ENCODE data around the gene SCYGR4. TPM values are rescaled to one million over a fixed set of nuclear protein-coding genes. Genes with fewer than 3 reads are reported as not detected.

SCYGR4 gene
- total RNA-seq, 3 donors from 2014 or later, result not detected

DNA sequence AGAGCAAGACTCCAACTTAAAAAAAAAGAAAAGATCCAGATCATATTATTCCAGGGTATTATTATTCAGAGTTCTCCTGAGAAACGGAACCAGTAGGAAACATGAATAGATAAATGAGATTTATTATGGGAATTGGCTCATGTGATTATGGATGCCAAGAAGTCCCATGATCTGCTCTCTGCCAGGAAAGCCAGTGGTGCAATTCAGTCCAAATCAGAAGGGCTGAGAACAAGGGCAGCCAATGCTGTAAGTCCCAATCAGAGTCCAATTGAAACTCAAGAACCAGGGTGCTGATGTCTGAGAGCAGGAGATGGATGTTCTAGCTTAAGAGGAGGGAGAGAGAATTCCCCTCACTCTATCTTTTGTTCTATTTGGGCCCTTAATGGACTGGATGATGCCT, 10.8 kb upstream of the SCYGR4 start:
- Histone ChIP-seq H3K4me3 (no peak overlapping the region), H3K4me1 (ENCODE audit: low read depth) (peaks cover 8% of the 10 kb centered on the region), H3K9me3 (no peaks in the 10 kb centered on the region), H3K36me3 (ENCODE audit: low read depth) (no peaks in the 10 kb centered on the region)
- TF ChIP-seq, protein P1, sequence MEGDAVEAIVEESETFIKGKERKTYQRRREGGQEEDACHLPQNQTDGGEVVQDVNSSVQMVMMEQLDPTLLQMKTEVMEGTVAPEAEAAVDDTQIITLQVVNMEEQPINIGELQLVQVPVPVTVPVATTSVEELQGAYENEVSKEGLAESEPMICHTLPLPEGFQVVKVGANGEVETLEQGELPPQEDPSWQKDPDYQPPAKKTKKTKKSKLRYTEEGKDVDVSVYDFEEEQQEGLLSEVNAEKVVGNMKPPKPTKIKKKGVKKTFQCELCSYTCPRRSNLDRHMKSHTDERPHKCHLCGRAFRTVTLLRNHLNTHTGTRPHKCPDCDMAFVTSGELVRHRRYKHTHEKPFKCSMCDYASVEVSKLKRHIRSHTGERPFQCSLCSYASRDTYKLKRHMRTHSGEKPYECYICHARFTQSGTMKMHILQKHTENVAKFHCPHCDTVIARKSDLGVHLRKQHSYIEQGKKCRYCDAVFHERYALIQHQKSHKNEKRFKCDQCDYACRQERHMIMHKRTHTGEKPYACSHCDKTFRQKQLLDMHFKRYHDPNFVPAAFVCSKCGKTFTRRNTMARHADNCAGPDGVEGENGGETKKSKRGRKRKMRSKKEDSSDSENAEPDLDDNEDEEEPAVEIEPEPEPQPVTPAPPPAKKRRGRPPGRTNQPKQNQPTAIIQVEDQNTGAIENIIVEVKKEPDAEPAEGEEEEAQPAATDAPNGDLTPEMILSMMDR (IDR thresholded peaks at IDR 0.05), result no peak
- intact Hi-C loops (cut with DNase I, micrococcal nuclease), result no loop called here
- DNase-seq (no peak), ATAC-seq (no peak)

GRCh38 chr2:227607941-227608340, 9.4 kb upstream of the SCYGR4 start:
- TF ChIP-seq, protein P1 (IDR thresholded peaks at IDR 0.05), result no peak
- DNase-seq (no peak), ATAC-seq (no peak)
- intact Hi-C loops (cut with DNase I, micrococcal nuclease), result no loop called here
- Histone ChIP-seq H3K4me1 (ENCODE audit: low read depth) (peaks cover under 1% of the 10 kb centered on the region), H3K9me3 (no peaks in the 10 kb centered on the region), H3K36me3 (ENCODE audit: low read depth) (no peaks in the 10 kb centered on the region), H3K4me3 (no peak overlapping the region)

DNA sequence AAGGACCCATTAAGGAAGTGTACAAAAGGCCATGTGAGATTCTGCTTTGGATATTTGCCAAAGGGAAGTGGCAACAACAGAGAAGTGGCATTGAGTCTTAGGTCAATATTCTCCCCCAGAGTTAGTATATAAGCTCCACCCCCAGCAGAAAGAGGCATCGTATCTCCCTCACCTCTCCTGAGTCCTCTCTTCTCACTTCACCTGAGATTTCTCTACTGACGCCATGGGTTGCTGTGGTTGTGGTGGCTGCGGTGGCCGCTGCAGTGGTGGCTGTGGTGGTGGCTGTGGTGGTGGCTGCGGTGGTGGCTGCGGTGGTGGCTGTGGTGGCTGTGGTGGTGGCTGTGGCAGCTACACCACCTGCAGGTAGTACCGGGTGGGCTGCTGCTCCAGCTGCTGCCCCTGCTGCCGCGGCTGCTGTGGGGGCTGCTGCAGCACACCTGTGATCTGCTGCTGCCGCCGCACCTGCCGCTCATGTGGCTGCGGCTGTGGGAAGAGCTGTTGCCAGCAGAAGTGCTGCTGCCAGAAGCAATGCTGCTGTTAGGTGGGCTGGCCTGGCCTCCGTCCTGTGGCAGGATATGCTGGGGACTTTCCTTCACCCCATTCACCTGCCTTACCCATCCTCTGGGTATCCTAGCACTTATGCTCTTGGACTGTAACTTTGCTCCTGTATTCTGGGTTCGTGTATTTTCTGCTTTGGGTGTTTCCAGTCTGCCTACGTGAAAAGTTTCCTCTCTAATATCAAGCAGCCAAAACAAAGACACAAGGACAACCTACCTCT, 8.5 kb upstream of the SCYGR4 start:
- Histone ChIP-seq H3K4me3 (no peak overlapping the region), H3K4me1 (ENCODE audit: low read depth) (no peaks in the 10 kb centered on the region), H3K9me3 (no peaks in the 10 kb centered on the region), H3K36me3 (ENCODE audit: low read depth) (no peaks in the 10 kb centered on the region)
- ATAC-seq, result peak; percentile 43
- DNase-seq, result peak in 1 of 3 donors; percentile 19
- TF ChIP-seq, protein P1 (IDR thresholded peaks at IDR 0.05), result no peak
- intact Hi-C loops (cut with DNase I, micrococcal nuclease), result no loop called here

DNA sequence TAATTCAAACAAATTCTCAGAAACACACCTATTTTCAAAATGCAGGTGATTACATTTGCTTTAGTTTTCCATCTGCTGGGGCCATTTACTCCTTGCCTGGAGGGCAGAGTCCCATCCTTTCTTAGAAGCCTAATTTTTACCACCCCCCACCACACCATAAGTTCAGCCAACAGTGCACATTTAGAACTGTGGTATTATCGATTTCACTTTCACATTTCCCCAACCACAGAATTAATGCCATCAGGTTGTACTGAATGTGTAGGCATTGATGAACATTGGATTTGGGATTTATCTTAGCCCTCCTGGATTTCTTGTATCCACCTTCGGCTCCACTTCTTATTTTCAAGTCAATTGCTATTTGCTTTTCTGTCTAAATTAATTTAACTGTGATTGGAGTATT, 7.2 kb upstream of the SCYGR4 start:
- no peaks in the 10 kb centered on the region for H3K36me3 ChIP-seq (ENCODE audit: low read depth)
- intact Hi-C loops (cut with DNase I, micrococcal nuclease), result no loop called here
- TF ChIP-seq, protein P1 (IDR thresholded peaks at IDR 0.05), result no peak
- no peaks in the 10 kb centered on the region for H3K9me3 ChIP-seq
- no peaks in the 10 kb centered on the region for H3K4me1 ChIP-seq (ENCODE audit: low read depth)
- no peak for DNase-seq
- ATAC-seq, result no peak
- H3K4me3 ChIP-seq, result no peak overlapping the region

GRCh38 chr2:227612546-227613271, 4.6 kb upstream of the SCYGR4 start:
- ATAC-seq (no peak), DNase-seq (no peak)
- intact Hi-C loops (cut with DNase I, micrococcal nuclease), result no loop called here
- TF ChIP-seq, protein P1 (IDR thresholded peaks at IDR 0.05), result no peak
- Histone ChIP-seq H3K9me3 (no peaks in the 10 kb centered on the region), H3K4me1 (ENCODE audit: low read depth) (no peaks in the 10 kb centered on the region), H3K4me3 (no peak overlapping the region), H3K36me3 (ENCODE audit: low read depth) (no peaks in the 10 kb centered on the region)
